Calu3 (cell line): ENCODE results near the gene LAMC1. TPM values are rescaled to one million over a fixed set of nuclear protein-coding genes. Genes with fewer than 3 reads are reported as not detected.
A peak's percentile ranks its signal among the peaks of the same experiment; 100 is the strongest.

Source experiments
- BruUV-seq: library from RNA; stranded (reverse); fragments of 400-500 nt; replicated peaks from 2 replicates; lab custom pipeline; 2021; lab: Mats Ljungman, UMichigan
- CTCF ChIA-PET: fragments of 300-600 bp; sonication (Branson Sonifier 250); formaldehyde crosslinking; loops from one replicate; lab custom pipeline; 2022; ENCODE audit warnings: antibody characterized with exemption; lab: Charles Lee
- DNase-seq: peaks from one replicate; pipeline ENCODE4 v3.0.0; 2022
- H3K27ac Mint-ChIP-seq: one replicate; pipeline ENCODE4 v1.8.0; 2022; ENCODE audit warnings: mixed read lengths; ENCODE audit not compliant: unreplicated experiment
- H3K27me3 Mint-ChIP-seq: one replicate; pipeline ENCODE4 v1.8.0; 2022; ENCODE audit warnings: mixed read lengths; ENCODE audit not compliant: unreplicated experiment
- H3K36me3 Mint-ChIP-seq: one replicate; pipeline ENCODE4 v1.8.0; 2022; ENCODE audit warnings: mild to moderate bottlenecking, moderate library complexity, mixed read lengths; ENCODE audit not compliant: insufficient read depth, unreplicated experiment
- H3K4me1 Mint-ChIP-seq: one replicate; pipeline ENCODE4 v1.8.0; 2022; ENCODE audit warnings: mild to moderate bottlenecking, low read depth, mixed read lengths; ENCODE audit not compliant: unreplicated experiment
- H3K4me3 Mint-ChIP-seq: one replicate; pipeline ENCODE4 v1.8.0; 2022; ENCODE audit warnings: mild to moderate bottlenecking, low read depth, moderate library complexity, mixed read lengths; ENCODE audit not compliant: unreplicated experiment
- H3K9me3 Mint-ChIP-seq: one replicate; pipeline ENCODE4 v1.8.0; 2022; ENCODE audit warnings: low read depth, mixed read lengths; ENCODE audit not compliant: unreplicated experiment
- CTCF ChIP-seq: fragments of 200-600 bp; IDR thresholded peaks from one replicate; pipeline ENCODE4 v1.8.0; 2022; ENCODE audit warnings: antibody characterized with exemption; ENCODE audit not compliant: unreplicated experiment
- intact Hi-C: fragments of 100-400 bp; cut with micrococcal nuclease; formaldehyde crosslinking; loops from one replicate; pipeline ENCODE4 v1.10.0; 2022; ENCODE audit not compliant: unreplicated experiment
- total RNA-seq: library from RNA; stranded (reverse); gene quantifications from 2 replicates; pipeline ENCODE4 v1.2.3, GENCODE V29; 2022

Gene LAMC1
- total RNA-seq, 1 experiment from 2014 or later = 579 TPM

DNA sequence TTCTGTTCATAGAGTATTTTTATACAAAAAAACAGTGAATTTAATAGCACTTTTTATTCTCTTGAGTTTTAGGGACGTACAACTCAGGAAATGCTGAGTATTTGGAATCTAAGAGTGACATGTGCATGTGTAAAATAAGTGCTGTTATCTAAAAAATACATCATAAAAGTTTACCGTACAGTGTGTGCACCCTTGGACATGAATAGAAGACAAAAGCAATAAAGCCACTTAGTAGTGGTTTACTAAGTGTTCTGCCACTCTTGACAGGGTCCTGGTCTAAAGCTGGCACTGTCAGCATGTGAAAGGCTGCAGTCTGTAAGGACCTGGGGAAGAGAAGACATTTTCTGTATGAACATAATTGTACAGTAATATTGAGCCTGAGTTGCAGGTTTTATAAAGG is 51.0 kb downstream of the LAMC1 start:
- no peak for TF ChIP-seq CTCF
- CTCF ChIA-PET = interaction anchor here (1.3 kb wide), 1 partner anchor 102 kb away, joined by 4 read pairs; no protein-coding TSS in a partner anchor
- BruUV-seq = no TSS peak
- Mint-ChIP-seq H3K4me1 (peaks cover 85% of the 10 kb centered on the region), H3K27me3 (no peaks in the 10 kb centered on the region), H3K9me3 (no peaks in the 10 kb centered on the region), H3K27ac (no peak overlapping the region), H3K36me3 (peaks cover 30% of the 10 kb centered on the region), H3K4me3 (no peak overlapping the region)
- intact Hi-C loops = loop anchor here (5.0 kb wide), 1 partner anchor 42 kb away; no protein-coding TSS in a partner anchor
- no peak for DNase-seq

GRCh38 chr1:183075861-183076260 is 52.6 kb downstream of the LAMC1 start:
- DNase-seq = no peak
- Mint-ChIP-seq H3K27me3 (no peaks in the 10 kb centered on the region), H3K4me1 (peaks cover 68% of the 10 kb centered on the region), H3K36me3 (peaks cover 26% of the 10 kb centered on the region), H3K27ac (peak overlapping the region; percentile 84), H3K4me3 (no peak overlapping the region), H3K9me3 (no peaks in the 10 kb centered on the region)
- intact Hi-C loops = no loop called here
- TF ChIP-seq CTCF = no peak
- no TSS peak for BruUV-seq
- CTCF ChIA-PET = no interaction called here

DNA sequence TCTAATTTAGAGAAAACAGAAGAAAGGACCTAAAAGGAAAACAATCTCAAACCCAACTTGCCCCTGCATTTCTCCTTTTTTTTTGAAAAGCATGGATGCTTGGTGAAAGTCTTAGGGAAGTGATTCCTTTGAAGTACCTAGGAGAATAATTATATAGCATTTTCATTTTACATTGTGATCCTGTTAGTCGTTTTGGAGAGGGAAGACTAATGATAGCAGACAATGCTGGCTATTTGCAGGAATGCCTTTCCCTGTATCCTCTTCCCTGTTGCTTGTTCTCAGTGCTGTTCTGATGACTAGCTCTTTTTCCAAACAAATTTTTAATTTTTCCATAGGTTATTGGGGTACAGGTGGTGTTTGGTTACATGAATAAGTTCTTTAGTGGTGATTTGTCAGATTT is 53.9 kb downstream of the LAMC1 start:
- Mint-ChIP-seq H3K36me3 (peaks cover 26% of the 10 kb centered on the region), H3K27me3 (no peaks in the 10 kb centered on the region), H3K4me3 (no peak overlapping the region), H3K27ac (no peak overlapping the region), H3K9me3 (no peaks in the 10 kb centered on the region), H3K4me1 (peaks cover 64% of the 10 kb centered on the region)
- no peak for TF ChIP-seq CTCF
- CTCF ChIA-PET = interaction anchor here (0.7 to 1.3 kb wide), 2 partner anchors 12 to 13 kb away, joined by 3 read pairs; no protein-coding TSS in a partner anchor
- DNase-seq = no peak
- intact Hi-C loops = no loop called here
- no TSS peak for BruUV-seq

GRCh38 chr1:183079712-183080388 is 56.6 kb downstream of the LAMC1 start:
- H3K9me3 Mint-ChIP-seq = no peaks in the 10 kb centered on the region
- intact Hi-C loops = no loop called here
- CTCF ChIA-PET = interaction anchor here (0.7 to 1.0 kb wide), 2 partner anchors 46 to 106 kb away, joined by 3 to 4 read pairs; no protein-coding TSS in a partner anchor
- no peak for DNase-seq
- H3K4me3 Mint-ChIP-seq = no peak overlapping the region
- TF ChIP-seq CTCF = no peak
- no peaks in the 10 kb centered on the region for H3K27me3 Mint-ChIP-seq
- H3K4me1 Mint-ChIP-seq = peaks cover 47% of the 10 kb centered on the region
- peaks cover 27% of the 10 kb centered on the region for H3K36me3 Mint-ChIP-seq
- no peak overlapping the region for H3K27ac Mint-ChIP-seq
- no TSS peak for BruUV-seq
